GM18951 (cell line): ENCODE data around the gene P2RX2.

Experiments
- POLR2A ChIP-seq: IDR thresholded peaks from 4 replicates; pipeline ENCODE4 v1.6.1; 2011; ENCODE audit warnings: mild to moderate bottlenecking; ENCODE audit not compliant: insufficient read length, insufficient read depth; ENCODE audit errors: extremely low read depth
- in situ Hi-C: fragments of 300-500 bp; cut with MboI; formaldehyde crosslinking; loops from one replicate; pipeline ENCODE4 v1.12.0; 2022; ENCODE audit warnings: low sequenced_read_pairs, mixed read lengths, inconsistent platforms; ENCODE audit not compliant: unreplicated experiment

The P2RX2 gene

GRCh38 chr12:132665794-132666193 is 47.2 kb downstream of the P2RX2 start:
- TF ChIP-seq POLR2A, result no peak
- in situ Hi-C loops, result no loop called here

DNA sequence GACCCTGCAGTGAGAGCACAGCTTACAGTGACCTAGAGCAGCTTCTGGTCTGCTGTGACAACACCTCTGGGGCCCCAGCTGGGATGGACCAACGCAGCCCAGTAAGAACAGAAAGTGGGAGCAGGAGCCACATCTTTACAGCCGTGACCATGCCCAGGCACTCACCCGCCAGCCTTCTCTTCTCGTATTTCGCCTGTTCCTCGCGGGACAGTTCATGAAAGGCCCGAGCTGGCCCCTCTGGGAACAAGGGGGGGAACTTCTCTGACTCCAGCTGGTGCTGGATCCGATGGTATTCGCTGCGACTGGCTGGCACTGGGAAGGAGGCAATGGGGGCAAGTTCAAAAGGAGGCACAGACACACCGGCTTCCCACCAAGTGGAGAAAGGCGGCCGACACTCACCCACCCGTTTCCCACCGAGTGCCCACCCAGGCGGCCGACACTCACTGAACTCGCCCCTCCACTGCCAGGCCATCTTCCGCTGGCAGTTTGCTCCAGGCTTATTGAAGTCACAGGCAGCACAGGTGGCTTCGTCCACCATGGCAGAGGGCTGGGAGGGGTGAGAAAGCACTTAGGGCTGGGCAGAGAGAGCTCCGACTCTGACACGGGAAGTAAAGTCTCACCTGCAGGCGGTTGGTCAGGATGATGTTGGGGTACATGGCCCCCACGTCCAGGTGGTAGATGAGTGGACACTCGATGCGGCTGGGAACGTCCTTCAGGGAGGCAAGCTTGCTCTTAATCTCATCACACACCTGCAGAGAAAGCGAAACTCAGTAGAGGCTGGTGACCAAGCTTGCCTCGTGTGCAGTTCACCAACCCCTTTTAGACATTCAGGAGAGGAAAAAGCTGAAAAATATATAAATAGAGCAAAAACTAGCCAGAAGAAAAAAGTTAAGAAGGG is 49.9 kb downstream of the P2RX2 start:
- in situ Hi-C loops, result no loop called here

DNA sequence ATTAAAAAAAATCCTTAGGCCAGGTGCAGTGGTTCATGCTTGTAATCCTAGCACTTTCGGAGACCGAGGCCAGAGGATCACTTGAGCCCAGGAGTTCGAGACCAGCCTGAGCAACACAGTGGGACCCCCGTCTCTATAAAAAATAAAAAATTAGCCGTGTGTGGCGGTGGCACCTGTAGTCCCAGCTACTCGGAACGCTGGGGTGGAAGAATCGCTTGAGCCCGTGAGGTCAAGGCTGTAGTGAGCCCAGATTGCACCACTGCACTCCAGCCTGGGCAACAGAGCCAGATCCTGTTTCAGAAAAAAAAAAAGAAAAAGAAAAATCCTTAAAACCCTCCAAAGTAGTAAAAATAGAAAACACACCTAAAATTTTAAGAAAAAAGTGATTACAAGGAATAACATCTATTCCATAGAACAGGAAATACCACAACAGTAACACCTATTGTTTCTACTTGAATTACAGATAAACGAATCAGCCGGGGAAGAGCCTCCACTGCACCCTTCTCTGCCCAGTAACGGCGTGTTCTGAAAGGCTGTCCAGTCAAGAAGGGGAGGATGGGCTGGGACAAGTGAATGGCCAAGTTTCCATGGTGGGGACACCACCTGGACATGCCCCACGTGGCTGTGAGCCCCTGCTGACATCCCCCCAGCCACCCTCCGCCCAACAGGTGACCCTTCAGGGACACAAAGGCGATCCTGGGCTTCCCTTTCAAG is 50.7 kb downstream of the P2RX2 start:
- in situ Hi-C loops, result no loop called here
- TF ChIP-seq POLR2A, result no peak

More for the DNA sequence above, 49.9 kb downstream of the P2RX2 start:
- TF ChIP-seq POLR2A, result no peak
